GM18858 (cell line): ENCODE measurements around the gene CDC34.

Source experiments
- ATAC-seq: cut with Tn5 transposase; IDR thresholded peaks from one replicate; pipeline ENCODE4 v1.9.1; 2021; ENCODE audit not compliant: unreplicated experiment

Gene CDC34

DNA sequence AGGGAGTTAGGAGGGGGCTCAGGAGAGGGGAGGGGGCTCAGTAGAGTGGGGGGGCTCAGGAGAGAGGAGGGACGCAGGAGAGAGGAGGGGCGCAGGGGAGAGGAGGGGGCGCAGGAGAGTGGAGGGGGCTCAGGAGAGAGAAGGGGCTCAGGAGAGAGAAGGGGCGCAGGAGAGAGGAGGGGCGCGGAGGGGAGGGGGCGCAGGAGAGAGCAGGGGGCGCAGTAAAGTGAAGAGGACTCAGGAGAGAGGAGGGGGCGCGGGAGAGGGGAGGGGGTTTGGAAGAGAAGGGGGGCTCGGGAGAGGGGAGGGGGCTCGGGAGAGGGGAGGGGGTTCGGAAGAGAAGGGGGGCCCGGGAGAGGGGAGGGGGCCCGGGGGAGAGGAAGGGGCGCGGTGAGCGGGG is 34.6 kb upstream of the CDC34 start:
- no peak for ATAC-seq

DNA sequence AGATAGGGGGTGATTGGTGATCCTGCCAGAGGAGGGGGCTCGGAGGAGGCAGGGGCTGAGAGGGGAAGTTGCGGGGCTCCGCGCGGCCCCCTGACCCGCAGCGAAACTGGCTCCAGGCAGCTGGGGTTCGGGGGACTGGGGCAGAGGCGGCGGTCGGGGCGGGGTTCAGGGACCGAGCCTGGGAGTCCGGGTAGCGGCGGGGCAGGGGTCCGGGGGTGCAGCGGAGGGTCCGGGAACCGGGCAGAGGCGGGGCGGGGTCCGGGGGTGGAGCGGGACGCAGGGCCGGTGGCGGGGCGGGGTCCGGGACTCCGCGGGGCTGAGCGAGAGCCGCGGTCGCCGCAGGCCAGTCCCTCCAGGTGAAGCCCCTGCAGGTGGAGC is 34.1 kb upstream of the CDC34 start:
- ATAC-seq = no peak

DNA sequence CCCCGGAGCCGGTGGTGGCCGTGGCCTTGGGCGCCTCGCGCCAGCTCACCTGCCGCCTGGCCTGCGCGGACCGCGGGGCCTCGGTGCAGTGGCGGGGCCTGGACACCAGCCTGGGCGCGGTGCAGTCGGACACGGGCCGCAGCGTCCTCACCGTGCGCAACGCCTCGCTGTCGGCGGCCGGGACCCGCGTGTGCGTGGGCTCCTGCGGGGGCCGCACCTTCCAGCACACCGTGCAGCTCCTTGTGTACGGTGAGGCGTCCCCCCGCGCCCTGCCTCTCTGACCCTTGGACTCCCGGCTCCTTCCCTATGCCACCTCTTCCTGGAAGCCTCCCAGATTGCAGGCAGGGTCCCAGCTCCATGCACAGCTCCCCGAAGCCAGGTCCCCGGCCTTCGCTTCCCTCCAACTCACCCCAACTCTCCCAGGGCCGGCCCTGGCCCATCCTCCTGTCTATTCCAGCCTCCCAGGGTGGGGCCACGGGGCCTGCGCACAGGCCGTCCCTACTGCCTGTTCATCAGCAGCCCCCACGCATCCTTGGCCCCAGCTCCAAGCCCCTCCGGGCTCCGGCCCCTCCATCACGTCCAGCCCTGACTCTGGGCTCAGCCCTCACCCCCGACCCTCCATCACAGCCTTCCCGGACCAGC is 33.6 kb upstream of the CDC34 start:
- ATAC-seq = no peak

DNA sequence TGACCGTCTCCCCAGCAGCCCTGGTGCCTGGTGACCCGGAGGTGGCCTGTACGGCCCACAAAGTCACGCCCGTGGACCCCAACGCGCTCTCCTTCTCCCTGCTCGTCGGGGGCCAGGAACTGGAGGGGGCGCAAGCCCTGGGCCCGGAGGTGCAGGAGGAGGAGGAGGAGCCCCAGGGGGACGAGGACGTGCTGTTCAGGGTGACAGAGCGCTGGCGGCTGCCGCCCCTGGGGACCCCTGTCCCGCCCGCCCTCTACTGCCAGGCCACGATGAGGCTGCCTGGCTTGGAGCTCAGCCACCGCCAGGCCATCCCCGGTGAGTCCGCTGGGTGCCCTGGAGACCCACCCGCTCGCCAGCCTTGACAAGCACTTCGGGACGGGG is 33.1 kb upstream of the CDC34 start:
- no peak for ATAC-seq

GRCh38 chr19:498977-499623 is 32.5 kb upstream of the CDC34 start:
- no peak for ATAC-seq

GRCh38 chr19:501646-502045 is 29.9 kb upstream of the CDC34 start:
- ATAC-seq = no peak

DNA sequence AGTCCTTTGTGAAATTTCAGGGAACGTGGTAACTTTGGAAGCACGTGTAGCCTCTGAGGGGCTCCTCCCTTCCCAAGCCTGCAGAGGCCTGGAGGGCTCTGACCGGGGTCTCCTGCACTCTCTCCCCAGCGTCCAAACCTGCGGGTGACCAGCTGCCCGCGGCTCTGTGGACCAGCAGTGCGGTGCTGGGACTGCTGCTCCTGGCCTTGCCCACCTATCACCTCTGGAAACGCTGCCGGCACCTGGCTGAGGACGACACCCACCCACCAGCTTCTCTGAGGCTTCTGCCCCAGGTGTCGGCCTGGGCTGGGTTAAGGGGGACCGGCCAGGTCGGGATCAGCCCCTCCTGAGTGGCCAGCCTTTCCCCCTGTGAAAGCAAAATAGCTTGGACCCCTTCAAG is 26.9 kb upstream of the CDC34 start:
- ATAC-seq = no peak

DNA sequence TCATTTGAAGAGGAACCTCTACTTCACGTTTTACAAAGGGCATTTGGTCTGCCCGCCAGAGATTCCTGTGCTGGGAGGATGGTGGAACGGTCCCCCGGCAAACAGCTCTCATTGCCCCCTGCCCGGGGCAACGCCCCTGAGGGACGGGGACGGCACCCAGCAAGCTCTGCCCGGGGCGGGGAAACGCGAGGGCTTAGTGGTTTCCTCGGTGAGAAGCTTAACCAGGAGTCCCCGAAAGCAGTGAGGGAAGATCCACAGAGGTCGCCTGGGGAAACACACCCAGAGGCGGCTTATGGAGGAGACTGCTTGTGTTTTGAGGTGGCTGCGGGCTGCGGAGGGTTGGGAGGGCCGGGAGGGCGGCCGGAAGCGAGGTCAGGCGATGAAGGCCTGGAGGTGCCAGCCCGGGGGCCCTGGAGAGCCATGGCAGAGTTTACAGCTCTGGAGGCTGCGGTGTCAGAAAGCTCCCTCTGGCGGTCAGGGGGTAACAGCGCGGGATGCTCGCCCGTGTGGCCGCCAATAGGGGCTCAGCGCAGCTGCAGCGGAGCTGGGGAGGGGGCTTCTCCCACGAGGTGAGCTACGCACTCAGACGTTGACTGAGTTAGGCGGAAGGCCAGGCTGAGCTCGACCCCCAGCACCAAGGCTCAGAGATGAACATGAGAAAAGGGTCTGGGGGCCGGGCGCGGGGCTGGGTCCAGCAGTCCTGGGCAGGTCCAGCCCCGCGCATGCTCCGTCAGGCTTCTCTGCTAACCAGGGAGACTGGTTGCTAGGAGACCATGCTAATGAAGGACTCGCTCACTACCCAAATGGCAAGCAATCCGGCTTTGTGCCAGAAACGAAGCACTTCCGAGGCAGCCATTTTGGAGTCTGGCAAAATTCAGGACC is 24.9 kb upstream of the CDC34 start:
- ATAC-seq = peak; percentile 50

DNA sequence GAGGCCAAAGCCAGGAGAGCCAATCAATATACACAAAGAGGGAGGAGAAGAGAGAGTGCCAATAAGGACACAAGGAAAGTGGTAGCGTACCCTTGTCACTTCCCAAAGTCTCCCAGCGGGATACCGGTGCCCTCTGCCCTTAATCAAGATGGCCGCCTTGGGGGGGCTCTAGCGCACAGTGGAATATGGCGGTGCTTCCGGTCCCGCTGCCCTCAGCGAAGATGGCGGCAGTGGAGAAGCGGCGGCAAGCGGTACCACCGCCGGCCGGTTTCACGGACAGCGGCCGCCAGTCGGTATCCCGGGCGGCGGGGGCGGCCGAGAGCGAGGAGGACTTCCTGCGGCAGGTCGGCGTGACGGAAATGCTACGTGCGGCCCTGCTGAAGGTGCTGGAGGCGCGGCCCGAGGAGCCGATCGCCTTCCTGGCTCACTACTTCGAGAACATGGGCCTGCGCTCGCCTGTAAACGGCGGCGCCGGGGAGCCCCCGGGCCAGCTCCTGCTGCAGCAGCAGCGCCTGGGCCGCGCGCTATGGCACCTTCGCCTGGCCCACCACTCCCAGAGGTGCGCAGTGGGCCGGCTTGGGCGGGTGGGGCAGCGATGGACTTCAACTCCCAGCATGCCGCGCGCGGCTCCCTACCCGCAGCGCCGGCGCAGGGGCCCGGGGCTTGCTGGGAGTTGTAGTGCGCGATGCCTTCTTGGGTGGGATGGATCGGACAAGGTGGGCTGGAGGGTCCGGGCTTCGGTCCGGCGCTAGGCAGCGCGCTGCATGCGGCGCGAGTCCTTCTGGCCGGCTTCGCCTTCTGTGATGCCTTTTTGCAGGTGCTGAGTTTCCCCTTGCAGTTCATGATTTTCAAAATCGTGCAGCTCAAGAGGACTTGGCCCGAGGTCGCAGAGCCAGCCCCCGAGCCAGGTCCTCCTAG is 24.0 kb upstream of the CDC34 start, which contains the start of gene TPGS1:
Gene TPGS1 (plus strand): TSS at position 212 of the 918 bp plus-strand sequence. CDS start 10 bp downstream, at position 222.
- peak; percentile 31 for ATAC-seq

GRCh38 chr19:508204-509150 is 23.1 kb upstream of the CDC34 start:
- no peak for ATAC-seq

DNA sequence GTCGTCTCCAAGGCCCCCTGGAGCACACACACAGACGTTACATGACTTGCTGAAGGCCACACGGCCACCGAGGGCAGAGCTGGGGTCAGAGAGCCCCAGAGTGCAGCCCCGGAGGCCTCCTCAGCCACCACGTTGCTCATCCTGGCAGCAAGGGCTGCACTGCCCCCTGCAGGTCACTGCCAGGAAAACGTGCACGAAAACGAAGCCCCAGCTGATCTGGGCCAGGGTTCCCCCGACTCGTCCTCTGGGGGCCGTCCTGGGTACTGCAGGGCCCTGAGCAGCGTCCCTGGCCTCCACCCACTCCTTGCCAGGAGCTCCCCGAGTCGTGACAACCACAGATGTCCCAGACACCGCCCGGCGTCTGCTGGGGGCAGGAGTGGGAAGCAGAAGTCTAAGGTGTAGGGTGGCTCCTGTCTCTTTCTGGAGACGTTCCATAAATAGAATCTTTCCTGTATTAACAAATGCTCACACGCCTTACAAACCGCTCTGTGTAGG is 20.9 kb upstream of the CDC34 start:
- ATAC-seq = no peak

DNA sequence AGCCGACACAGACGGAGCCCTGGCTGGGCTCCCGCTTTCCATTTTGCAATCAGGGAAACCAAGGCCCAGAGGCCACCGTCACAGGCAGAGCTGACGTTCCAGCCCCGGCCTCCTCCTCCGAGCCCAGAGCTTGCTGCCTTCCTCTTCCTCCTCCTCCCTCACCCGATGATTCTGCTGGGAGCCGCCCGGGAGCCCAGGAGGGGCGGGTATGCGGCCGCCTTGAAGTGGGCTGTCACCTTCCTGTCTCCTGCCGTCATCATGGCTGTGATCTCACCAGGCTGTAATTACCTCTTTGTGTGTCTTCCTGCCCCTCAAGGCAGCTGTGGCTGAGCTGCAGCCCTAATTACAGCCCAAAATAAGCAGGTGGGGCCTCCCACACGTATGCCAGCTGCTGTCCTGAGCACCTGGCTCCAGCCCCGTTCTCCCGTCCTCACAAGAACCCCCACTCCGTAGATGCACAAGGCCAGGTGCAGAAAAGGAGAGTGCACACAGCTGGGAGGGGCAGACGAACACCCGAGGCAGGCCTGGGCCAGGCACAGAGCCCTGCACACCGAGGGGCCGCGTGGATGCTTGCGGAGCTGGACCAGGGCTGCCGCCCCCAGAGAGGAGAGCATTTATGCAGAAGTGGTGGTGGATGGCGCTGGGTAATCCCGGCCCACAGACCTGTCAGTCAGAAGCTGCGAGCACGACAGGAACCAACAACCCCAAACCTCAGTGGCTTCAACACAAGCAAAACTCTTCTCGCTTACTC is 20.3 kb upstream of the CDC34 start:
- no peak for ATAC-seq

DNA sequence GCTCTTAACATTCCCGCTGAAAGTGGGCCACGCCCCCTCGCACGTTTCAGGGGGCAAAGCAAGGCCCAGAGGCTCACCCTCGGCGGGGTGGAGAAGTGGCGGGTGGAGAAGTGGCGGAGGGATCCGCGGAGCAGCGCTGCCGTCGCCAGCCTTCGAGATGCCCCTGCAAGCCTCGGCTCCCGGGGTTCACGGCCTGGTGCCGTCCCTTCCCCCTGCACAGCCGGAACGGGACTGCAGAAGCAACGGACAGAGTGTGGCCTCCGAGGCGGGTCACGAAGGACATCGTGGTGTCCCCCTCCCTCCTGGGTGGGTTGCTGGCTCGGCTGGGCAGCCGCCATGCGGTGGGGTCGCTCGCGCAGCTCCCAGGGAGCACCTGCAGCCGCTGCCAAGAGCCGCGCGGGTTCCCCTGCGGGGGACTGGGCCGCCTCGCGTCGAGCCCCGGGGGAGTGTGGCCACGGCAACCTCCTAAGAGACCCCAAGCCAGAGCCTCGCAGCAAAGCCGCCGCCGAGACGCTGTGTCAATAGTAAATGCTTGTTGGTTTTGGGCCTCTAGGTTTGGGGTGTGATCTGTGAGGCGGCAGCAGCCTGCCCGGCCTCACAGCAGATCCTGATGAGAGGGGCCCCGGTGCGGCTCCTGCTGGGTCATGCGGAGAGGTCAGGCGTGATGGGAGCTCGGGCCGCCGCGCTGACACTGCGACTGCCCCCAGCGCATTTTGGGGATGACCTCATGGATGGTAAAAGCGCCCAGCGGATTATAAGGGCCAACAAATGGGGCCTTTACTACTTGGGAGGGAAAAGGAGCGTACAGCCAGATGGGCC is 18.8 kb upstream of the CDC34 start:
- ATAC-seq = no peak

- no peak for ATAC-seq
These were observed 18.0 kb upstream of the CDC34 start for GRCh38 chr19:513368-514165.

- ATAC-seq = no peak
These were observed 17.3 kb upstream of the CDC34 start for GRCh38 chr19:514166-514663.

DNA sequence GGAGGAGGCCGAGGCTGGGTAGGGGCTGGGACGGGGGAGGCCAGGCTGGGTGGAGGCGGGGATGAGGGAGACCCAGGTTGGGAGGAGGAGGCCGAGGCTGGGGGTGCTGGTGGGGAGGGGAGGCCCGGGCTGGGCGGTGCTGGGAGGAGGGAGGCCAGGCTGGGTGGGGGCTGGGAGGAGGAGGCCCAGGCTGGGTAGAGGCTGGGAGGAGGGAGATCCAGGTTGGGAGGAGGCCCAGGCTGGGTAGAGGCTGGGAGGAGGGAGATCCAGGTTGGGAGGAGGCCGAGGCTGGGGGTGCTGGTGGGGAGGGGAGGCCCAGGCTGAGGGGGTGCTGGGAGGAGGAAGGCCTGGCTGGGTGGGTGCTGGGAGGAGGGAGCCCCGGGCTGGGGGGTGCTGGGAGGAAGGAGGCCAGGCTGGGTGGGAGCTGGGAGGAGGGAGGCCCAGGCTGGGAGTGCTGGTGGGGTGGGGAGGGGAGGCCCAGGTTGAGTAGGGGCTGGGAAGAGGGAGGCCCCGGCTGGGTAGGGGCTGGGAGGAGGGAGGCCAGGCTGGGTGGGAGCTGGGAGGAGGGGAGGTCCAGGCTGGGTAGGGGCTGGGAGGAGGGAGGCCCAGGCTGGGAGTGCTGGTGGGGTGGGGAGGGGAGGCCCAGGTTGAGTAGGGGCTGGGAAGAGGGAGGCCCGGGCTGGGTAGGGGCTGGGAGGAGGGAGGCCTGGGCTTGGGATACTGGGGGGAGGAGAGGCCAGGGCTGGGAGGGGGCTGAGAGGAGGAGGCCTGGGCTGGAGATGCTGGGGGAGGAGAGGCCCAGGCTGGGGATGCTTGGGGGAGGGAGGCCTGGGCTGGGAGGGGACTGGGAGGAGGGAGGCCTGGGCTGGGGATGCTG is 13.6 kb upstream of the CDC34 start:
- ATAC-seq = no peak
